ENCODE measurements around the gene IRAK2.

Gene IRAK2

DNA sequence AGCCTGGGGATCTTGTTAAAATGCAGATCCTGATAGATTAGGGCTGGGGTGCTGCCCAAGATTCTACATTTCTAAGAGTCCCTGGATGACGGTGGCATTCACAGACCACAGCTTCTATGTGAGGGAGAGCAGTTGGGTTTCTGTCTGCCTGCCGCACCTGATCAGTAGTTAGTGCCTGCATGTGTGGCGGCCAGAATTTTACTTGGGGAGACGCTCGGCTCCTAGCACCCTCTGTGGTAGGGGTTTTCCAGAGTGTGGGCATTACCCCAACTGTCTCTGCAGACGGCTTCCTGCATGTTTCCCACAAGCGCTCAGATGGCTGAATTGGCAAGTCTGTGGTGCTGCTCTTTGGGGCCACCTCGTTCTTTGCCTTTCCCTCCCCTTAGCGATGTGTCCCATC lies 119.8 kb downstream of the IRAK2 start:
- no peak overlapping the region for H3K4me3 ChIP-seq
- DNase-seq (ENCODE audit: low spot score), result no peak
- TF ChIP-seq CTCF (IDR thresholded peaks at IDR 0.05), result no peak
- H3K27ac ChIP-seq, result no peak overlapping the region

DNA sequence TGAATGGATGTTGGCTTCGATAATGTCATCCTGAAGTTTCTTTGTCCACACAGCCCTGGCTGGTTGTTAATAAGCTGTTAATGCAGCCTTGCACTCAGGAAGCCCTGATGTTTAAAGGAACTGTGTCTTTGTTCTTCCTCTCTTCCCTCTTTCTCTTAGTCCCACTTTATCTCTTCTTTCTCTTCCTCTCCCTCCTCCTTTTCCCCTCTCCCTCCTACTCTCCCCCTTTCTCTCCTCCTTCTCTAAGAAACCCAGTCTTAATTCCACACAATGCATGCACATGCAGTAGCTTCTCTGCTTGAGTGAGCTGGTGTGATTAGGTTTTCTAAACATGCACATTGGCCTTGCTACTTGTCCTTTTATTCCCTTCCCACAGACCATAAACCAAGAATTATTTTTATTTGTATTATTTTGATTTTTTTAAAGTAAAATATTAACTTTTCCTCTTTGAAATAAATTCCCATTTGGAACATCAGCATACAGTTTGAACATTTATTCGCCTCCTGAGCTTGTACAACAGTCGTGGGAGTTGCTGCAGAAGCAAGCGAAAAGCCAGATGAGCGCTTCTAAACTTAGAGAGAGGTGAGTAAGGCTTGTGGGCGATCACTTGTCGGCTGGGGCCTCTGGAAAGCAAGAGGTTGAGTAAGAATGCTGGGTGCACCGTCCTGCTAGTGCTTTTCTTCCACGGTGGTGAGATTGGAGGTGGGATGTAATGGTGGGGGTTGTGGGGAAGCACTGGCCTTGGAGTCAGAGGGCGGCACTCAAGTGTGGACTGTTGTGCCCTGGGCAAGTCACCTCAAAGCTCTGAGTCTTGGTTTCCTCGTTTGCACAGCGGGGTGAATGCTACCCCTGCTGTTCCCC lies 120.8 kb downstream of the IRAK2 start:
- DNase-seq (ENCODE audit: low spot score), result no peak
- no peak overlapping the region for H3K4me3 ChIP-seq
- TF ChIP-seq CTCF (IDR thresholded peaks at IDR 0.05), result no peak
- no peak overlapping the region for H3K27ac ChIP-seq

GRCh38 chr3:10286133-10286524 lies 121.4 kb downstream of the IRAK2 start:
- DNase-seq (ENCODE audit: low spot score), result no peak
- H3K27ac ChIP-seq, result no peak overlapping the region
- TF ChIP-seq CTCF (IDR thresholded peaks at IDR 0.05), result no peak
- H3K4me3 ChIP-seq, result no peak overlapping the region

- DNase-seq (ENCODE audit: low spot score), result no peak
- Histone ChIP-seq H3K4me3 (no peak overlapping the region), H3K27ac (no peak overlapping the region)
- no peak for TF ChIP-seq CTCF (IDR thresholded peaks at IDR 0.05)
These were observed 122.0 kb downstream of the IRAK2 start for GRCh38 chr3:10286596-10287295.

DNA sequence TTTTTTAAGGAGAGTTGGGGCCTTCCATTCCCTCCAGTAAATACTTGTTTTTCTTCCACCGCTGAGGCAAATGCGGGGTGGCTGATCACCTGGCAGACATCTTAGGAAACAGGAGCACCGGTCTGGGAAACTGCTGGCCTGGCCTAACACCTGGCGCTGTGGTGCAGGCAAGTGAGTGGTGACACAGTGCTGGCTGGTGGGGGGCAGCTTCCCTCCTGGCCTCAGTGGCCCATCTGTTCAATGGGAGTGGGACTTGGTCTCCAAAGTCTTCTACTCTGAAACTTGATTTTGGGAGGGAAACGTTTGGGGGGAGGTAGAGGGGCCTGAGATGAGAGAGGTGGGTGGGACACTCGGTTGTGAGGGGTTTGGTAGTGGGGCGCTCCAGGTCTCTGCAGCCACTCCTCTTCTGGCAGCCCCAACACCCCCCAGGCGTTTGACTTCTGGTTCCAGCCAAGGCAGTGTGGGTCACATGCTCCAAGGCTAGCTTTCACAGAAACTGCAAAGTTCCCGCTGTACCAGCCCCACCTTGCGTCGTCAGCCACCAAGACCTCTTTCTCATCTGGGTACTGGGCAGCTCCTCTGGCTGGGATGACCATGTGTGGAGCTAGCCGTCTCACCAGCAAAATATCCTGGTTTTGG lies 123.3 kb downstream of the IRAK2 start:
- DNase-seq (ENCODE audit: low spot score), result no peak
- TF ChIP-seq CTCF (IDR thresholded peaks at IDR 0.05), result no peak
- Histone ChIP-seq H3K27ac (no peak overlapping the region), H3K4me3 (no peak overlapping the region)

DNA sequence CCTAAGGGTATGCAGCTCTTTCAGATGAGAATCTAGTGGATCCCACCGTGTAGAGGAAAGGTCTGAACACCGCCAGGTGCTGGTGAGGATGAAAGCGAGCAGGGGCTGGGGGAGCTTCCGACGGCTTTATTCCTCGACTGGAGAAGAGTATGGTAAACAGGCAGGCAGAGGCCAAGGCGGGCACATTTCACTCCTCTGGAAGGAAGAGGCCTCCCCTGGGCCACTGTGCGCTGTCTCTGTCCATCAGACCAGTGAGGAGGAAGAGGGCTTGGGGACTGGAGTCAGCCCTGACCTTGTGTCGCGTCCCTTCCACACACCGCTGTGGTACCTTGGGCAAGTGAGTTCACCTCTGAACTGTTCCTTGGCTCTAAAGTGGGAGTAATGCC lies 123.8 kb downstream of the IRAK2 start:
- DNase-seq (ENCODE audit: low spot score), result no peak
- Histone ChIP-seq H3K27ac (no peak overlapping the region), H3K4me3 (no peak overlapping the region)
- no peak for TF ChIP-seq CTCF (IDR thresholded peaks at IDR 0.05)
